NCI-H526 (cell line): Measurements from ENCODE around the gene PTPRN2.

ENCODE experiments used
- DNase-seq, 2 experiments: peaks; one replicate each; lab custom pipeline; 2025; lab: John Stamatoyannopoulos, UW

The PTPRN2 gene

DNA sequence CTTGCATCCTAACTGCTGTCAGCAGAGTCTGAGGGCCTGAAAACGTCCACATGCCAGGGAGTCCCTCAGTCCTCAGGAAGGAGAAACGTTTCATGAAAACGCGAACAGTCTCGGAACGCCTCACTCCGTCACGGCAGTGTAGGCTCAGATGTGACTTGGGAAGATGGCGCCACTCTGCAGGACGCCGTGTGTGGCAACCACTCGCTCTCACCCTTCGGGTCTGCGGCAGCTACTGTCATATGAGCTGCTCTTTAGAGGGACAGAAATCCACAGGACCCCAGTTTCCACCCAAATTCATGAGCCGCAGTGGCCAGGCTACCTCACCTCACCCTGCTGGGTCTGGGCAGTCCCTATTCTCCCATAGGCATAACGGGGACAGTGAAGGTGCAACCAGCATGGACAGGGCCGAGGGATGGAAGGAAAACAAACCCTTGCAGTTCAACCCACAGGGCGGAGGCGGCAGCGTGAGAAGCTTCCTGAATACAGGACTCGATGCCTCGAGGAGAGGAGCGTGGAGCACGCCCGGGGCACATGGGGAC, 812.5 kb downstream of the PTPRN2 start:
- DNase-seq, result no peak

DNA sequence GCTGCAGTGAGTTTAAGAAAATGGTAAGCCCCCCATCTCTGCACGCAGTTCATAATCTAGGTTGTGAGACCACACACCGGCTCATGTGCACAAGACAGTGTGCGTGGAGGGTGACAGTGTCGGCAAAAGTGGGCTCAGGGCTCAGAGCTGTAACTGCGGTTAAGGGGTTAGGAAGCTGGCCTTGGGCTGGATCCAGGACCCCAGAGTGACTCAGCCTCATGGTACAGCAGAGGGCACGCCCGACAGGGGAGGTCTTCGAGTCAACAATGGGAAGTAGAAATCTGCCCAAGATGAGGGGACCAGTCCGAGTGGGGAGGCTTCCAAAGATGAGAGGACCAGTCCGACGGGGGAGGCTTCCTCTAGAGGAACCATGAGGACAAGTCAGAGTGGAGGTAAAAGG, 813.1 kb downstream of the PTPRN2 start:
- DNase-seq, result no peak

DNA sequence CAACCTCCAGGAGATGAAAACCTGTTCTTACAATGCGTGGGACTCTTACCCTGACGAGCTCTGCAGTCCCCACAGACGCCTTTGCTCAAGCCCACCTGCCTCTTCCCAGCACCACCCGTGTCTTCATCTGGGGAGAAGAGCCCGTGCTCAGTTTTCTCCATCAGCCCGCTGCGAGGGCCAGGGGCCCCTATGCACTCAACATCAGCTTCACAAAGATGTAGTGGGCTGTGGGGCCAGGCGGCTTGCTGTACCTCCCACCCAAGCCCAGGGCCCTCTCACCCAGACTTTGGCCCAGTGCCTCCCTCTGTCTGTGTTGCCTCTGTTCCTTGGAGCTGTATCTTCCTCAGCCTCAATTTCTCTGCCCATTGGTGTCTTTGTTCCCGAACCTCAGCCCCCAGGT, 814.3 kb downstream of the PTPRN2 start:
- no peak for DNase-seq

DNA sequence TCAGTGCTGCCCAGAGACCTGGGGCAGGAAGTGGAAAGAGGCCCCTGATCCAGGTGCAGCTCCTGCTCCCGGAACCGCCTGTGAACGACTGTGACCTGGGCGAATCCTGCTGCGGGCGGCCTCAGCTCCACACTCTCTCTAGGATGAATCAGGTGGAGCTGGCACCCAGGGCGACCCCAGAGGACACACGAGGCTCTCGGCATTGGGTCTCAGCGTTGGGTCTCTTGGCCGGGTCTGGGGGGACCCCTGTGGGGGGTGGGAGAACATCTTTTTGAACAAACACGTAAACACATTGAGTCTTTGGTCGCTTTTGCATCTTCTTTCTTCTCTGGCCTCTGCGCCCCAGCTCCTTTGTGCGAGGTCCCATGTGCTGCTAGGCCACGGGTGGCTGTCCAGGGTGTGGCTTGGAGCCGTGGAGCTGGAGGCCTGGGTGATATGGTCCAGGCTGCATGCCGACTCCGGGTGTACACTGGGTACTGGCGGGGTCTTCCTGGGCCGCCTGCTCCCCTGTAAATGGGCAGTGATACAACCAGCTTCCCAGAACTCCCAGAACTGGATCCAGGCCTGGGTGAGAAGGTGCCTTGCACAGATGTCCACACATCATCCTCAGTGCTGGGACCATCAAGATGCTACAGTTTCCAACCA, 815.0 kb downstream of the PTPRN2 start:
- no peak for DNase-seq

DNA sequence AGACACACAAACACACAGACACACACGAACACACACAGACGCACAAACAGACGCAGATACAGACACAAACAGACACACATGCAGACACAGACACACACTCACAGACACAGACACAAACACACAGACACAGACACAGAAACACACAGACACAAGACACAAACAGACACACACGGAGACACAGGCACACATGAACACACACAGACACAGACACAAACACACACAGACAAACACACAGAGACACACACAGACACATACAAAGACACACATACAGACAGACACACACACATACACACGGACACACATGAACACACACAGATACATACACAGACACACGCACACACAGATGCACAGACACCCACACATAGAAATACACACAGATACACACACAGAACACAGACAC, 815.9 kb downstream of the PTPRN2 start:
- DNase-seq, result no peak

DNA sequence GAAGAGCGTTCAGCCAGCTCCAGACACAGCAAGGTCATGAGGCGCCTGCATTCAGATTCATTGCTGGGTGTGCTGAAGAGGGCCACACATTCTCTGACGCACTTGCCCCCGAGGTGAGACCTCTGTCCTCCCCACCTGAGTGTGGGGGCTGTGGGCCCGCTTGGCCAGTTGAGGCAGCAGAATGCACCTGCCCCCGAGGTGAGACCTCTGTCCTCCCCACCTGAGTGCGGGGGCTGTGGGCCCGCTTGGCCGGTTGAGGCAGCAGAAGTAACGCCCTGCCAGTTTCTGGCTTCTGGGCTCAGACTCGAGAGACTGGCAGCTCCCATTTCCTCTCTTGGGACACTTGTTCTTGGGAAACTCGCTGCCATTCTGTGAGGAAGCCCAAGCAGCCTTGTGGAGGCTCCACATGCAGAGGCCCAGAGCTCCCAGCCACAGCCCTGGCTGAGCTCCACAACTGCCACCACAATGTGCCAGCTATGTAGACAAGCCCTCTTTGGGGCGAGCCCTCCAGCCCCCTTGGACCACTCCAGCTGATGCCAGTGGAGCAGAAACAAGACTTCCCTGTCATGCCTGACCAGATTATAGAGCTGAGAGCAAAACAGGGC, 816.8 kb downstream of the PTPRN2 start:
- DNase-seq, result no peak

DNA sequence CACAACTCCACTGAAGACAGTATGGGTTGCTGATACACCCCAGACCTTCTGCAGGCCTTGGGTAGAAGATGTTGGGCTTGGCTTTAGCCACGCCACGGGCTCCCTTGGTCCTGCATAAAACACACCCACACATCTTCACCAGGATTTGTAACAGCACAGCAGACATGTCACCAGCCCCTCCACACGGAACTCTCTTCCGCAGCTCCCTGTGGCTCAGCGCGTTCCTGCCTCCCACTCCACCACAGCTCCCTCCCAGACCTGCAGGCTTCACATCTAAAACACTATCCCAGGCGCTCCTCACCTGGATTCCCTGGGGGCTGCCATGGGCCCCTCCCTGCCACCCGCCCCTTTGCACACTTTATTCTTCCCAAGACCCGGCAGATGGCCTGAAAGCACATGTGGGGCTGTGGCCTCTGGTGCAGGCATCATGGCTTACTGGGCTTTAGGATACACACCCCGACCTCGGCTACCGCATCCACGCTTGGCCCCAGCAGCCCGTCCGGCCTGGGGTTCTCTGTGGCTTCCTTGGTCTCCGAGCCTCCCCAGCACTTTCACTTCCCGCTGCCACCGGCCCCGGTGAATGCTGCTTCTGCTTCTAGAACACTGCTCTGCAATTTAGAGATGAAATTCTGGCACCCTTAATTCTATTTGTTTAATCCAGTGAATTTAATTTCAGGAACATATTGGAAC, 818.0 kb downstream of the PTPRN2 start:
- DNase-seq, result no peak

DNA sequence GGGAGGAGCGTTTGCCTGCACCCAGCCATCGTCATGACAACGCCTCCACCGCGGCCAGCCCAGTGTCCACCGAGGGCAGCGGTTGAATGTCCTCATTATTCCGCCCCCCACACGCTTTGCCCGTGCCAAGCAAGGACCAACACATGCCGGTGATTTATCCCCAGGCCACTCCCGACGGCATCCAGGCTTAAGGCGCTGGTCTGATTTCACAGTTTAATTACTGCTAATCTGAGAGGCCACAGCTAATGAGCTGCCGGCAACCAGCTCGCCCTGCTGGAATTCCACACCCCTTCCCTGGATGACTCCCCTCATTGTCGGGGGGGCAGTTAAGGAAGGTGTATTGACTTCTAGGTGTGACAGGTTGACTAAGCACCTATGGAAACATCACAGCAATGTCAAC, 818.5 kb downstream of the PTPRN2 start:
- DNase-seq, result no peak

DNA sequence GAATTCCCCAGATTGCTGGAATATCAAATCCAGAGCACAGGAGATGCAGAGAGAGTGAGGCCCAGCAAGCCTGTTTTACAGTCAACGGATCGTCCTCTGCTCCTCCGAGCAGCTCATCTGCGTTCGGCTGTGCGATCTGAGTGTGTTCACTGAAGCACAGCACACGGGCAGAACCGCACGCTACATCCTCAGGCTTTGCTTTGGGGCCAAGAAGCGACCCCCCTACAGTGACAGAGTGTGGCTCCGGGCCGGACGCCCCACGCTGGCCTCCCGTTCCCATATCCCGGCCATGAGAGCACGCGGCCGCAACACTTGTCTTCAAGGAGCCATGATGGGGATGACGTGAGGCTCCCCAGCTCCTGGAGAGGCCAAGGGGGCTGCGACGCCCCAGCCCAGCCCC, 819.4 kb downstream of the PTPRN2 start:
- no peak for DNase-seq

DNA sequence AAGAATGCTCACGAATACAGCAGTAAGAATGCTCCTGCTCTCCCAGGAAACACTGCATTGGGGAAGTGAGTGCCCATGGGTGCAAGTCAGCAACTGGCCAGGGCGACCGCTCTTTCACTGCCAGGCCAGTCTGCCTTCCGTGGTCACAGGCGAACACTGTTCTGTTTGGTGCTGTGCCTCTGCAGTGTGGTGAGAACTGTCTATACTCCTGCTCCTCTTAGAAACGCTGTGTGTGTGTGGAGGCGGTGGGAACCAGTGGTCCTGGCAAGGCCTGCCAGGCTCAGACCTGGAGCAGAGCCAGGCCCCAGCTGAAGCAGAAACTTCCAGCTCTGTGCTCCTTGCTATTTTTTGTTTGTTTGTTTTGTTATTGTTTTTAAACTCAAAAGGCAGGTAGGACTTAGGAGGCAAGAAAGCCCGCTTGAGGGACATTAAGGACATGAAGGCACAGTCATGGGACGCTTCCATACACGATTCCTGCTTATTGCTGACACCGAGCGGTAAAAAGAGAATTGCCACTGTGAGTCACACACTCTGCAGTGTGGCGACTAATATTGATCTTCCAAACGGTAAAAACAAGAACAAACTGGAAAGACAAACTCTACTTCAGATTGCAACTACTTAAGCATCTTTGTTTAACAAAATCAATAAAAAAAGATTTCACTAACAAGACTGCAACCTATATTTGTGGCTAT, 820.0 kb downstream of the PTPRN2 start:
- no peak for DNase-seq

DNA sequence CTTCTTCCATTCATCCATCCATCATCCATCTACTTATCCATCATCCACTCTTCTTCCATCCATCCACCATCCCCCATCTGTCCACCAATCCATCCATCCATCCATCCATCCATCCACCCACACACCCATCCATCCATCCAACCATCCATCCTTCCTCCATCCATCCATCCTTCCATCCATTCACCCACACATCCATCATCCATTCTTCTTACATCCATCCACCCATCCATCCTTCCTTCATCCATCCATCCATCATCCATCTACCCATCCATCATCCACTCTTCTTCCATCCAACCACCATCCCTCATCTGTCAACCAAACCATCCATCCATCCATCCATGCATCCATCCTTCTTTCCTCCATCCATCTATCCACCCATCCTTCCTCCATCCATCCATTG, 821.5 kb downstream of the PTPRN2 start:
- no peak for DNase-seq

DNA sequence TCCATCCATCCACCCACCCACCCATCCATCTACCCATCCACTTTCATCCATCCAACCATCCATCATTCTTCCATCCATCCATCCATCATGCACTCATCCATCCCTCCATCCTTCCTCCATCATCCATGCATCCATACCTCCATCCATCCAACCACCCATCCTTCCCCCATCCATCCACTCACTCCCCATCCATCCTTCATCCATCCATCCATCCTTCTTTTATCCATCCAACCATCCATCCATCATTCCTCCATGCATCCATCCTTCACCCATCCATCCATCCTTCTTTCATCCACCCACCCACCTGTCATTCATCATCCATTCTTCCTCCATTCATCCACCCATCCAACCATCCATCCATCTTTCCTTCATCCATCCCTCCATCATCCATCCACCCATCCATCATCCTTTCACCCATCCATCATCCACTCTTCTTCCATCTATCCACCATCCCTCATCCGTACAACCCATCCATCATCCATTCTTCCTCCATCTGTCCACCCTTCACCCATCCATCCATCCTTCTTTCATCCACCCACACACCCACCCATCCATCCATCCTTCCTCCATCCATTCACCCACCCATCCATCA, 822.6 kb downstream of the PTPRN2 start:
- no peak for DNase-seq

DNA sequence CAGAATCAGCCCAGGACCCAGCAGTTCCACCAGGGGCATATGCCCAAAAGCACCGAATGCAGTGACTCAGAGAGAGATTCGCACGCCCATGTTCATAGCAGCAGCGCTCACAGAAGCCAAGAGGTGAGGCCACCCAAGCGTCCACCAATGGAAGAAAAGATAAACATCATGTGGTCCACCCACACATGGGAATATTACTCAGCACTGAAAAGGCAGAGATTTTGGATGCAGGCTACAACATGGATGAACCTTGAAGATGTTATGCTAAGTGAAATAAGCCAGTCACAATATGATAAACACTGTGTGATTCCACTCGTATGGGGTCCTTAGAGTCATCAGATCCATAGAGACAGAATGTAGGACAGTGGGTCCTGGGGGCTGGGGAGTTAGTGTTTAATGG, 823.4 kb downstream of the PTPRN2 start:
- no peak for DNase-seq

DNA sequence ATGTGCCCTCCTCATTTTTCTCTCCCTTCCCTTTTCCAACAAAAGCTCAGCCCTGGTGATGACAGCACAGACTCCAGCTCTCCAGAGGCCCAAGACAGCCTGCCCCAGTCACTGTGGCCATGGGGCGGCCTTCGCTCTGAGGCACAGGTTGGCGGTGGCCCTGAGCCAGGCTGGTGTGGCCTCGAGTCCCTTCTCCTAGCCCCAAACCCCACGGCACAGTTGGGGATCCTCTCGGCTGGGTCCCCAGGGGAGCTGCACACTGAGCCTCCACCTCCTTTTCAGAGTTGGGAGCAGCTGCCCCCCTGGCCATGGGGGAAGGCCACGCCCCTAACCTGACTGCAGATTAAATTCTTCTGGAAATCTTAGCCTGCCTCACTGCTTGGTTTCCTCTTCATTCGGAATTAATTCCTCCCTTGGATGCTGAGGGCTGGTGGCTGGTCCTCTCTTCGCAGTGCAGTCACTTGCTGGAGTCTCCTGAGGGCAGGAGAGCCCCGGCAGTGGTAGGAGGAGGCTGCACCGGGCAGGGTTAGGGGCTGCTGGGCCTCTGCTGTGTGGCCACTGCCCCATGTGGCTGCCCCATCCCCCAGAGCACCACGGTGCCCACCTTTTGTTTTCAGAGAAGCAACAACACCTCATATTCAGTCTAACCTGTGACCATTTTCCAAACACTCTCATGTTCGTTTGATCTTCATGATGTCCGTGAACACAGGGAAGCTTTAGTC, 824.2 kb downstream of the PTPRN2 start:
- DNase-seq, result no peak

DNA sequence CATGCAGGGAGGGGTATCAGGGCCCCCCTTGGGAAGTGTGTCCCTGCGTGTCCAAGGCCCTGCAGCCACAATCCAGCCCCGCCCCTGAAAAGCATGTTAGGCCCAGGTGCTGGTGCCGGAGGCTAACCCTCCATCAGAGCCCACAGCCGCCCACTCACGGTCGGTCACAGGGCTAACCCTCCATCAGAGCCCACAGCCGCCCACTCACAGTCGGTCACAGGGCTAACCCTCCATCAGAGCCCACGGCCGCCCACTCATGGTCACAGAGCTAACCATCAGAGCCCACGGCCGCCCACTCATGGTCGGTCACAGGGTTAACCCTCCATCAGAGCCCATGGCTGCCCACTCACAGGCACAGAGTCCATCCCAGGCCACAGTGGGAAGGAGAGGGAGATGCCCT, 824.8 kb downstream of the PTPRN2 start:
- no peak for DNase-seq

DNA sequence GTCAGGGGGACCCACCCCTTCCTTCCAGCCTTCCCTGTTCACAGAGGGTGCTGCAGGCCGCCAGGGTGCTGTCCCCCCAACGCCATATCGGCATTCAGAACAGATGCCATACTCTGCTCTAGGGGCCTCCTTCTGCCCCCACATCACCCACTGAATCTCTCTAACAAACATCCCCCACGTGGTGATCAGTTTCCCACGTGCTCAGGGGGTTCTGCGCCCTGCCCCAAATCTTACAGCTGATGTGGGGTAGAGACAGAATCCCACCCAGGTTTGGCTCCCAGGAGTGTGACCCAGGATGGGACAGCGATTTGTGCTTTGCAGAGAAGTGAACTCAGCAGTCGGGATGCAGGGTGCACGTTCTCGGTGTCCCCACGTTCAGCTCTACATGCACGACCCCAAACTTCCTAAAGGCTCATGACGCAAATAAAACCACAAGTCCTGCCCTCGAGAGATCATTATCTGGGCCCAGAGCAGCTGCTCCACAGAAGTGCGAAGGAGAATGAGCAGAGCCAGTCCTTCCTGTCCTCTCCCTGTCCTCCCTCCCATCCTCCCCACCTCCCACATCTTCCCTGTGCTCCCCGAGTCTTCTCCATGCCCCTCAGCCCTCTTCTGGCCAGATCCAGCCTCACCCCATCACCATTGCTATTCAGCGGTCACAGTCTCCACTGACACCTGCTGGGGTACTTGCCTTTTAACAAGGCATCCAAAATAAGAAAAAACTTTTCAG, 827.5 kb downstream of the PTPRN2 start:
- no peak for DNase-seq

DNA sequence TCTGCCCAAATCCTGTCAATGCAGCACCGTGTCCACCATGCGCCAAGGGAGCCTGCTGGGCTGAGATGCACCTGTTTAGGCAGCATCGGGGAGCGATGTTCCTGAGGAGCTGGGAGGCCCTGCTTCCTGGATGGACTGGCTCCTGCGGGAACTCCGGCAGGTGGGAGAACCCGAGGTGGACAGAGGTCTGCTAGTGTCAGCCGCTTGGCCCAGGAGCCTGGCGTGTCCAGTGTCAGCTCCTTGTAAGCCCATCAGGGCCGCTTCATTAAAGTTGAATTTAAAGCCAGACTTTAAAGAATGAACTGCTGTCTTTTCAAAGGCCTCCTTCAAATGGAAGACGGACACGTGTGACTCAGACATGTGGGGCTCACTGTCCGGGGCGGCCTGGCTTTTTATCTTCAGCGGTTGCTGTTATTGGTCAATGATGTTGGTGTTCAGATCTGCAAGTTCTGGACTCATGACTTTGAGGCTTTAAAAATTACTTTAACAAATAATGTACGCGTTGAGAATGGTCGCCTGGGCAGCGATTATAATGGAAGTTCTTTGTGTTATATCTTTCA, 828.3 kb downstream of the PTPRN2 start:
- DNase-seq, result no peak

DNA sequence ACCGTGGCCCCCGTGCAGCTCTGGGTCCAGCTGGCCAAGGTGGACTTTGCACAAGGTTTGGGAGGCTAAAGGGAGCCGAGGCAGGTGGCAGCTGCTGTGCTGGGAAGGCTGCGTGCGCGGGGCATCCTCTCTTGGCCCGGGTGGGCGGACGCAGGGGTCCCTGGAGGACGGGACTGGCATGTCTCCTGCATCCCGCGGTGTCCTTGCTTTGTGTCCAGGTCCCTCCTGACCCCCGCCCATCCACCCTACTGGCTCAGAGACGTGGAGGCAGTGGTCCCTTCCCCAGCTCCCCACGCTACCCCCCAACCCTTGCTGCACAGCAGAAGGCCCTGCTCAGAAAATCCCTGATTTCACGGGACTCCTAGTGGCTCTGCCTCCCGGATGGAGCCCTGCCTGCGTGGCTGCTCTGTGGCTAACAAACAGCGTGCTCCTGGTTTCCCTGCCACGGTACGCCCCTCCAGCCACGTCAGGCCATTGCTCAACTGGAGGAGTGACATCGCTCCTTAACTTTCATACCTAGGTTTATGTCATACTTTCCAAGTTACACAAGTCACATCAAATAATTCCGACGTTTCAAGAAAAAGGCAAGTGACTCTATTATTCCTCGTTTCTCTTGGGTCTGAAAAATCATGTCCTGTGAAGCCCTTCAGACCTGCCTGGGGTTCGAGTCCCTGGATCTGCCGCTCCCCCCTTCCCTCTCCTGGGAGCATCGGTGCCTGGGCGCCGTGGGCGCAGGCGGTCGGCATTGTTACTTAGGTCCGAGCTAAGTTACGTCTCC, 829.0 kb downstream of the PTPRN2 start:
- DNase-seq, result no peak

DNA sequence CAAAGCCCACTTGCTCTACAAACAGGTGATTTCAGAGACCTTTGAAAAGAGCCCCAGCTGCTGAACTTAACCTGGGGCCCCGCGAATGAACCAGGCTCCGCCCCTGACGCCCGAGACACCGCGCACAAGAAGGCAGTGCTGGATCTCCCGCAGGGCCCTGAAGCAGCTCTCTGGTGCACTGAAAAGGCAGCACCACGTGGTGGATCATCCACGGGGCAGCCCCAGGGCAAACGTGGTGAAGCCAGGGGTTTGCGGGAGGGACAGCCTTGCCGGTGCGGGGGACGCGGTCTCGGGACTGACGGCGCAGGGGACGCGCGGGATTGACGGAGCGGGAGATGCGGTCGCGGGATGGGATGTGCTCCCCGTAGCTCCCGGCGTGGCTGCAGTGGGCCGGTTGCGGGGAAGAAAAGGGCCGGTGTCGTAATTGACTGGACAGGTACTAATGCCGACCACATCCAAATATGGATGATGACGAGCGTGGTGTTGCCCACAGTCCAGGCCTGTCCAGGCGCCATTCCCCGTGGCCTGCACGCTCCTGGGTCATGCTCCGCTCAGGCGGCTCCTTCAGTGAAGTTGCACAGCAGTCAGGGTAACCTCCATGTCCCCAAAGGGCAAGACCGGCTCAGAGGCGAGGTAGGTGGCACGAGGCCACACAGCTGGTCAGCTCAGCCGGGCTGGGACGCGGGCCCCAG, 829.7 kb downstream of the PTPRN2 start:
- DNase-seq, result peak in 1 of 2 experiments; percentile 39
